Large intestine (tissue), 3 donors: ENCODE results near the gene CETP. TPM values are rescaled to one million over a fixed set of nuclear protein-coding genes. Genes with fewer than 3 reads are reported as not detected.
A peak's percentile ranks its signal among the peaks of the same experiment; 100 is the strongest.
"Not testable (repeated sequence)": the region's sequence is repeated elsewhere in the genome, so short reads cannot be mapped to it uniquely, and the experiment has no call there.

Source experiments
- DNase-seq, 2 donors: peaks; one replicate each; pipeline versions ENCODE4 v3.0.0 to v3.0.0-alpha.2; 2013
- H3K27ac ChIP-seq: one replicate; pipeline ENCODE4 v1.5.1; 2013; ENCODE audit warnings: low read length
- H3K27me3 ChIP-seq: 2 replicates; pipeline ENCODE4 v1.6.1; 2013; ENCODE audit warnings: low read length; ENCODE audit not compliant: control insufficient read depth, insufficient read depth
- H3K36me3 ChIP-seq: 2 replicates; pipeline ENCODE4 v1.6.1; 2013; ENCODE audit warnings: low read length; ENCODE audit not compliant: control insufficient read depth, insufficient read depth
- H3K4me1 ChIP-seq: one replicate; pipeline ENCODE4 v1.6.1; 2013; ENCODE audit warnings: low read length; ENCODE audit not compliant: control insufficient read depth, insufficient read depth
- H3K4me3 ChIP-seq: one replicate; pipeline ENCODE4 v1.5.1; 2013; ENCODE audit warnings: low read length
- H3K9me3 ChIP-seq: one replicate; pipeline ENCODE4 v1.6.1; 2013; ENCODE audit warnings: mild to moderate bottlenecking, low read depth, low read length, moderate library complexity; ENCODE audit not compliant: control insufficient read depth
- WGBS: methylation state at CpG from one replicate; pipeline ENCODE4 v1.1.5; 2013; ENCODE audit warnings: low lambda C conversion rate; ENCODE audit not compliant: insufficient coverage; 5-methylcytosine and 5-hydroxymethylcytosine counted together
- polyA plus RNA-seq: library from polyadenylated mRNA; unstranded; fragments of 120-200 nt; gene quantifications from one replicate; pipeline ENCODE4 v1.2.1, GENCODE V29; 2013

CETP gene
- polyA plus RNA-seq, 1 donor = 3.1 TPM

- no peaks in the 10 kb centered on the region for H3K4me1 ChIP-seq
- no peaks in the 10 kb centered on the region for H3K36me3 ChIP-seq
- no peak overlapping the region for H3K27ac ChIP-seq
- no peak for DNase-seq
- H3K27me3 ChIP-seq = no peaks in the 10 kb centered on the region
- H3K4me3 ChIP-seq = no peak overlapping the region
- no CpG with 5 or more reads among the region's 18 CpGs for WGBS
- H3K9me3 ChIP-seq = no peaks in the 10 kb centered on the region
These were observed 10.9 kb downstream of the CETP start for GRCh38 chr16:56972403-56973293.

GRCh38 chr16:56973294-56973689, 11.5 kb downstream of the CETP start:
- H3K27ac ChIP-seq = no peak overlapping the region

GRCh38 chr16:56973899-56974298, 12.1 kb downstream of the CETP start:
- H3K36me3 ChIP-seq, H3K27ac ChIP-seq, H3K27me3 ChIP-seq, H3K4me3 ChIP-seq, H3K9me3 ChIP-seq, DNase-seq, H3K4me1 ChIP-seq: not testable (repeated sequence)
- no CpG with 5 or more reads among the region's 7 CpGs for WGBS

More at GRCh38 chr16:56973294-56973689, 11.5 kb downstream of the CETP start:
- Histone ChIP-seq H3K4me1 (no peaks in the 10 kb centered on the region), H3K9me3 (no peaks in the 10 kb centered on the region), H3K36me3 (no peaks in the 10 kb centered on the region), H3K4me3 (no peak overlapping the region), H3K27me3 (no peaks in the 10 kb centered on the region)
- no peak for DNase-seq
- 80% methylated on average over 2 of the region's 9 CpGs for WGBS

- Histone ChIP-seq H3K36me3 (no peaks in the 10 kb centered on the region), H3K9me3 (no peaks in the 10 kb centered on the region), H3K27me3 (no peaks in the 10 kb centered on the region), H3K4me3 (no peak overlapping the region), H3K27ac (no peak overlapping the region), H3K4me1 (no peaks in the 10 kb centered on the region)
- WGBS = 100% methylated on average over 1 of the region's 9 CpGs
- DNase-seq = peak in 1 of 2 donors; percentile 29
These were observed 13.0 kb downstream of the CETP start for GRCh38 chr16:56974549-56975300.

GRCh38 chr16:56975714-56976113, 14.0 kb downstream of the CETP start:
- H3K36me3 ChIP-seq = no peaks in the 10 kb centered on the region
- H3K4me1 ChIP-seq = no peaks in the 10 kb centered on the region
- no peaks in the 10 kb centered on the region for H3K9me3 ChIP-seq
- no peak overlapping the region for H3K4me3 ChIP-seq
- no peaks in the 10 kb centered on the region for H3K27me3 ChIP-seq
- DNase-seq = no peak
- H3K27ac ChIP-seq = no peak overlapping the region
- 94% methylated on average over 2 of the region's 10 CpGs for WGBS

- H3K27ac ChIP-seq = no peak overlapping the region
- no peak overlapping the region for H3K4me3 ChIP-seq
- H3K4me1 ChIP-seq = no peaks in the 10 kb centered on the region
- H3K9me3 ChIP-seq = no peaks in the 10 kb centered on the region
- WGBS = 80% methylated on average over 1 of the region's 6 CpGs
- H3K27me3 ChIP-seq = no peaks in the 10 kb centered on the region
- DNase-seq = no peak
- no peaks in the 10 kb centered on the region for H3K36me3 ChIP-seq
These were observed 15.5 kb downstream of the CETP start for GRCh38 chr16:56977216-56977615.

- Histone ChIP-seq H3K4me3 (no peak overlapping the region), H3K27me3 (no peaks in the 10 kb centered on the region), H3K4me1 (peaks cover under 1% of the 10 kb centered on the region), H3K9me3 (no peaks in the 10 kb centered on the region), H3K27ac (no peak overlapping the region), H3K36me3 (no peaks in the 10 kb centered on the region)
- DNase-seq = no peak
- no CpG with 5 or more reads among the region's 11 CpGs for WGBS
These were observed 16.2 kb downstream of the CETP start for GRCh38 chr16:56977823-56978430.

- H3K36me3 ChIP-seq = no peaks in the 10 kb centered on the region
- H3K4me1 ChIP-seq = peaks cover 14% of the 10 kb centered on the region
- no peak for DNase-seq
- no peaks in the 10 kb centered on the region for H3K27me3 ChIP-seq
- no peak overlapping the region for H3K4me3 ChIP-seq
- H3K9me3 ChIP-seq = no peaks in the 10 kb centered on the region
- no CpG with 5 or more reads among the region's 4 CpGs for WGBS
- H3K27ac ChIP-seq = no peak overlapping the region
These were observed 18.4 kb downstream of the CETP start for GRCh38 chr16:56980201-56980535.

GRCh38 chr16:56980792-56981724, 19.3 kb downstream of the CETP start:
- Histone ChIP-seq H3K4me1 (peaks cover 16% of the 10 kb centered on the region), H3K27me3 (no peaks in the 10 kb centered on the region), H3K9me3 (no peaks in the 10 kb centered on the region), H3K36me3 (no peaks in the 10 kb centered on the region), H3K4me3 (no peak overlapping the region), H3K27ac (no peak overlapping the region)
- peak in 1 of 2 donors; percentile 45 for DNase-seq
- WGBS = no CpG with 5 or more reads among the region's 16 CpGs
